Mesenchymal stem cell (in vitro differentiated cells and primary cell): ENCODE results near the gene HTRA3.

Experiments
- DNase-seq: peaks from one replicate; pipeline ENCODE4 v3.0.0-alpha.2; 2013
- H2AFZ ChIP-seq: one replicate; pipeline ENCODE4 v1.6.1; 2013; ENCODE audit warnings: low read depth, mild to moderate bottlenecking, control low read depth, inconsistent platforms, low read length, moderate library complexity
- H2AK5ac ChIP-seq: 2 replicates; pipeline ENCODE4 v1.6.1; 2013; ENCODE audit warnings: low read length, moderate library complexity, mild to moderate bottlenecking, inconsistent platforms; ENCODE audit not compliant: severe bottlenecking
- H2BK120ac ChIP-seq: one replicate; pipeline ENCODE4 v1.6.1; 2013; ENCODE audit warnings: low read depth, mild to moderate bottlenecking, inconsistent platforms, low read length, moderate library complexity
- H2BK12ac ChIP-seq, 2 experiments: one replicate each; pipeline ENCODE4 v1.6.1; 2013; ENCODE audit warnings: inconsistent platforms in 2 of 2, low read length in 2 of 2, mild to moderate bottlenecking in 2 of 2, moderate library complexity in 2 of 2, control low read depth in 1 of 2
- H2BK15ac ChIP-seq: one replicate; pipeline ENCODE4 v1.6.1; 2013; ENCODE audit warnings: mild to moderate bottlenecking, low read depth, inconsistent platforms; ENCODE audit not compliant: poor library complexity, severe bottlenecking
- H2BK5ac ChIP-seq: 2 replicates; pipeline ENCODE4 v1.6.1; 2013; ENCODE audit warnings: low read depth, mild to moderate bottlenecking, low read length, control low read depth, inconsistent platforms; ENCODE audit not compliant: poor library complexity, severe bottlenecking
- H3K14ac ChIP-seq, 2 experiments: one replicate each; pipeline ENCODE4 v1.6.1; 2013; ENCODE audit warnings: inconsistent platforms in 2 of 2, low read length in 2 of 2, control low read depth in 1 of 2, mild to moderate bottlenecking in 1 of 2, moderate library complexity in 1 of 2
- H3K18ac ChIP-seq, 2 experiments: one replicate each; pipeline ENCODE4 v1.6.1; 2013; ENCODE audit warnings: inconsistent platforms in 2 of 2, low read length in 2 of 2, control low read depth in 1 of 2, low read depth in 1 of 2, mild to moderate bottlenecking in 1 of 2
- H3K23ac ChIP-seq, 2 experiments: one replicate each; pipeline ENCODE4 v1.6.1; 2013; ENCODE audit warnings: inconsistent platforms in 2 of 2, low read length in 2 of 2, mild to moderate bottlenecking in 2 of 2, moderate library complexity in 2 of 2, control low read depth in 1 of 2
- H3K27ac ChIP-seq: 2 replicates; pipeline ENCODE4 v1.5.1; 2013; ENCODE audit warnings: mild to moderate bottlenecking, moderate library complexity, low read length, control low read depth, inconsistent platforms; ENCODE audit not compliant: poor library complexity, severe bottlenecking
- H3K27me3 ChIP-seq, 2 experiments: 2 replicates each; pipeline versions ENCODE4 v1.6.1 to v1.7.0; 2013; ENCODE audit warnings: low read length in 2 of 2, mild to moderate bottlenecking in 2 of 2, moderate library complexity in 2 of 2, control low read depth in 1 of 2, inconsistent platforms in 1 of 2; ENCODE audit not compliant: control insufficient read depth in 1 of 2, insufficient read depth in 1 of 2
- H3K36me3 ChIP-seq, 2 experiments: 2 replicates each; pipeline versions ENCODE4 v1.6.1 to v1.7.0; 2013; ENCODE audit warnings: low read length in 2 of 2, control low read depth in 1 of 2, inconsistent platforms in 1 of 2, low read depth in 1 of 2, mild to moderate bottlenecking in 1 of 2; ENCODE audit not compliant: insufficient read depth in 2 of 2, control insufficient read depth in 1 of 2
- H3K4ac ChIP-seq, 2 experiments: one replicate each; pipeline ENCODE4 v1.6.1; 2013; ENCODE audit warnings: inconsistent platforms in 2 of 2, low read length in 2 of 2, mild to moderate bottlenecking in 2 of 2, moderate library complexity in 2 of 2, control low read depth in 1 of 2, low read depth in 1 of 2
- H3K4me1 ChIP-seq: 2 replicates; pipeline ENCODE4 v1.6.1; 2013; ENCODE audit warnings: low read depth, low read length, control low read depth; ENCODE audit not compliant: control insufficient read depth, insufficient read depth
- H3K4me2 ChIP-seq: 2 replicates; pipeline ENCODE4 v1.6.1; 2013; ENCODE audit warnings: low read length, mild to moderate bottlenecking, inconsistent platforms; ENCODE audit not compliant: poor library complexity, severe bottlenecking
- H3K4me3 ChIP-seq, 2 experiments: 2 replicates each; pipeline versions ENCODE4 v1.5.1 to v1.7.0; 2013; ENCODE audit warnings: low read length in 2 of 2, mild to moderate bottlenecking in 2 of 2, control low read depth in 1 of 2, low read depth in 1 of 2; ENCODE audit not compliant: insufficient read depth in 1 of 2
- H3K79me1 ChIP-seq: replicated peaks from 2 replicates; pipeline ENCODE4 v1.6.1; 2013; ENCODE audit warnings: mild to moderate bottlenecking, control low read depth, low read length, inconsistent platforms; ENCODE audit not compliant: poor library complexity, severe bottlenecking
- H3K9ac ChIP-seq: 2 replicates; pipeline ENCODE4 v1.7.0; 2013; ENCODE audit warnings: mild to moderate bottlenecking, low read length, moderate library complexity
- H3K9me3 ChIP-seq: 2 replicates; pipeline ENCODE4 v1.7.0; 2013; ENCODE audit warnings: mild to moderate bottlenecking, low read length; ENCODE audit not compliant: control insufficient read depth
- H4K8ac ChIP-seq: one replicate; pipeline ENCODE4 v1.6.1; 2013; ENCODE audit warnings: inconsistent platforms, mild to moderate bottlenecking, low read length, moderate library complexity
- H4K91ac ChIP-seq: one replicate; pipeline ENCODE4 v1.6.1; 2013; ENCODE audit warnings: mild to moderate bottlenecking, low read length, inconsistent platforms
- WGBS: methylation state at CpG from one replicate; pipeline ENCODE4 v1.1.7; 2013; ENCODE audit warnings: mixed read lengths; 5-methylcytosine and 5-hydroxymethylcytosine counted together

Gene HTRA3

DNA sequence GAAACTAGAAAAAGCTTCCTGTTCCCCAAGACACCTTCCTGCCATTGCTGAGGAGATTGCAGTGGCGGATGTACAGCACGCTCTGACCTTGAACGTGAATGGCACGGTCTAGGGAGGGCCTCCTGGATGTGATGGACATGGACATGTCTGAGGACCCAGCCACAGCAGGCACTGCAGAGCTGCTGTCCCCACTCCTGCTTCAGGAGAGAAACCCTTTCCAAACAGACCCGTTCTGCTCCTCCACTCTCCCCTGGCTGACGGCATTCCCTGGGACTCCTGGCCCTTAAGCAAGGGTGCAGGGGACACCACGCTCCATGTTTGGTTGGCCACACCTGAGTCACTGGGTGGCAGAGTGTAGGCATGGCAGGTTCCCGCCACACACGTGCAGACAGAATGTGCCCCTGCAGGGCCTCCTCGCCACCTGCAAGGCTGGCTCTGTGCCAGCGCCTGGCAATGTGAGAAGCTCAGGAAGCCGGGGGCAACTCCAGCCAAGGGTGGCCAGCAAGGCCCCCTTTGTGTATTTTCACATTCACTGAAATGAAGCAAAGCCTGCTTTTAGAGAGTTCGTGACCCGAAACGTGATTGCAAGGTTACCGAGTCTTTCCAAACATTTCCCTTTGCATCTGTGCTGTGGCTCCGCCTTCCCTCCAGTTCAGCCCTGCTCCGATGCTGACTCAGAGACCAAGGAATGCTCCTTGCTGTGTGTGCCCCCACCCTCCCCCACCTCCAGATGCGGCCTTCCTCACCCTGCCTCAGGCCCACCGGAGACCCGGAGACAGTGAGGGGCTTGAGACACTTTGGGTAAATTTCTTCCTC lies 46.1 kb downstream of the HTRA3 start:
- Histone ChIP-seq H2AFZ (peak overlapping the region; percentile 46), H4K8ac (no peak overlapping the region), H3K4ac (peak overlapping the region; percentile 40 to 47), H4K91ac (no peak overlapping the region), H3K36me3 (no peaks in the 10 kb centered on the region), H3K4me1 (peaks cover 26% of the 10 kb centered on the region), H3K27ac (peak overlapping the region; percentile 66), H2AK5ac (no peak overlapping the region), H2BK120ac (no peak overlapping the region), H3K9ac (peak overlapping the region; percentile 35), H2BK15ac (no peak overlapping the region), H3K27me3 (peaks cover 6 to 20% of the 10 kb centered on the region in 2 experiments), H3K18ac (peak overlapping the region in 1 of 2 experiments; percentile 83), H3K23ac (no peak overlapping the region), H3K9me3 (peaks cover 14% of the 10 kb centered on the region), H2BK12ac (peak overlapping the region in 1 of 2 experiments; percentile 79), H3K14ac (peak overlapping the region in 1 of 2 experiments; percentile 23), H2BK5ac (no peak overlapping the region), H3K4me3 (peak overlapping the region in 1 of 2 experiments; percentile 65), H3K4me2 (peak overlapping the region; percentile 12), H3K79me1 (no peaks in the 10 kb centered on the region)
- peak; percentile 89 for DNase-seq
- WGBS: 35% methylated on average over 21 of the region's 21 CpGs

DNA sequence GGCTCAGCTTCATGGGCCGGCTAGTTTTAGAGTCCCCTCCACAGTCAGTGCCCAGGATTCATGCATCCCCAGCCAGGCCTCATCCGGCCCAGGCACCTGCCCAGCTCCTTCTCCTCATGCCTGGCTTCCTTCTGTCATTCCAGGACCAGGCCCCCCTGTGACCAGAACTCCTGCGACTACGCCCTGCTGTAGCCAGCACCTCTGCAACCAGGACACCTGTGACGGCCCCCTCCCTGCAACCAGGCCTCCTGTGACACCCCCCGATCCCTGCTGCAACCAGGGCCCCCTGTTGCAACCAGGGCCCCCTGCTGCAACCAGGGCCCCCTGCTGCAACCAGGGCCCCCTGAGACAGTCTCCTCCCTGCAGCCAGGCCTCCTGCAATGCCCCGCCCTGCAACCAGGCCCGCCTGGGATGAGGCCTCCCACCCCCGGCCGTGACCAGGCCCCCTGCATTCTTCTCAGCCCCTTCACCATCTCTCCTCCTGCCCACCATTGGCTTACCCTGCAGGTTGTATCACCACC lies 46.8 kb downstream of the HTRA3 start:
- H3K36me3 ChIP-seq: no peaks in the 10 kb centered on the region
- H3K4me3 ChIP-seq: no peak overlapping the region
- H2BK12ac ChIP-seq: peak overlapping the region in 1 of 2 experiments; percentile 79
- peak overlapping the region; percentile 40 to 47 for H3K4ac ChIP-seq
- H2BK5ac ChIP-seq: no peak overlapping the region
- peak overlapping the region; percentile 46 for H2AFZ ChIP-seq
- peak overlapping the region; percentile 35 for H3K9ac ChIP-seq
- H3K9me3 ChIP-seq: peaks cover 14% of the 10 kb centered on the region
- no peak overlapping the region for H2BK120ac ChIP-seq
- H3K4me1 ChIP-seq: peaks cover 26% of the 10 kb centered on the region
- DNase-seq: no peak
- H3K4me2 ChIP-seq: no peak overlapping the region
- no peak overlapping the region for H2BK15ac ChIP-seq
- peaks cover 1 to 13% of the 10 kb centered on the region in 2 experiments for H3K27me3 ChIP-seq
- H3K14ac ChIP-seq: no peak overlapping the region
- H3K18ac ChIP-seq: peak overlapping the region in 1 of 2 experiments; percentile 83
- no peak overlapping the region for H2AK5ac ChIP-seq
- no peak overlapping the region for H4K8ac ChIP-seq
- no peak overlapping the region for H4K91ac ChIP-seq
- H3K27ac ChIP-seq: peak overlapping the region; percentile 66
- WGBS: 66% methylated on average over 9 of the region's 10 CpGs
- H3K79me1 ChIP-seq: no peaks in the 10 kb centered on the region
- no peak overlapping the region for H3K23ac ChIP-seq

DNA sequence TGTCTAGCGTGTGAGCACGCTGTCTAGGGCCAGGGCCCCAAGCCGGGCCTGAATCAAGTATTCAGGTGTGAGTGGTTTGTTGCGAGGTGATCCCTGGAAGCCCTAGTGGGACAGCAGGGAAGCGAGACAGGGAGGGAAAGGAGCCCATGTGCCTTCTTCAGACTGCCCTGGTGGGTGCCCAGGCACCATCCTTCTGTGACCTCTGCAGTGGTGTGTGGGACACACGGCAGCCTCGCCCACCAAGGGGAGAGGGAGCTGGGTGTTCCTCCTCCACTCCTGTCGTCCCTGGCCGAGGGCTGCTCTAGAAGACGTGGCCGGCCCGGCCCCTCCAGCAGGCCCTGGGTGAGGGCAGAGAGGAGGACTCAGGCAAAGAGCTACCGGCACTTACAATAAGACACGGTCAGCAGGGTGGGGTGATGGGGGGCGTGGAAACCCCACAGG lies 47.4 kb downstream of the HTRA3 start:
- H3K4ac ChIP-seq: no peak overlapping the region
- peaks cover 0 to 7% of the 10 kb centered on the region in 2 experiments for H3K27me3 ChIP-seq
- H3K27ac ChIP-seq: no peak overlapping the region
- H4K8ac ChIP-seq: no peak overlapping the region
- H3K18ac ChIP-seq: no peak overlapping the region
- H2BK5ac ChIP-seq: no peak overlapping the region
- no peak overlapping the region for H2BK120ac ChIP-seq
- no peak overlapping the region for H3K23ac ChIP-seq
- H4K91ac ChIP-seq: peak overlapping the region; percentile 37
- no peak overlapping the region for H2AFZ ChIP-seq
- no peak overlapping the region for H3K4me2 ChIP-seq
- H3K4me3 ChIP-seq: no peak overlapping the region
- H3K9me3 ChIP-seq: peaks cover 14% of the 10 kb centered on the region
- H3K4me1 ChIP-seq: peaks cover 24% of the 10 kb centered on the region
- H3K36me3 ChIP-seq: no peaks in the 10 kb centered on the region
- H3K14ac ChIP-seq: no peak overlapping the region
- H3K9ac ChIP-seq: no peak overlapping the region
- H2BK12ac ChIP-seq: peak overlapping the region in 1 of 2 experiments; percentile 25
- H2BK15ac ChIP-seq: no peak overlapping the region
- peak overlapping the region; percentile 33 for H2AK5ac ChIP-seq
- no peaks in the 10 kb centered on the region for H3K79me1 ChIP-seq
- WGBS: 93% methylated on average over 15 of the region's 15 CpGs
- no peak for DNase-seq

DNA sequence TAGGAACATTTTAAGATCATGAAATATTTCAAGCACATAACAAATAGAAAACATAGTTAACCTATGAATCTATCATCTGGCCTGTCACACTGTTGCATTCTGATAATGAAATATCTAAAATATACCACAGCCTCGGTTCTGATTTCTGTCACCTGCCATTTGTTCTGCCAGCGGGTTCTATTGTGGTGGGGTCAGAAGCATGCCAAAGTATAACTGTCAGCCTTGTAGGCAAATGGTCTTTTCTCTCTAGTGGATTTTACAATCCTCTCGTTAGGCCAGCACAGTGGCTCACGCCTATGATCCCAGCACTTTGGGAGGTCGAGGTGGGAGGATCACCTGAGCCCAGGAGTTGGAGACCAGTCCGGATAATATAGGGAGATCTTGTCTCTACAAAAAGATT lies 47.9 kb downstream of the HTRA3 start:
- Histone ChIP-seq H3K27ac (no peak overlapping the region), H2BK5ac (no peak overlapping the region), H3K4me2 (no peak overlapping the region), H3K23ac (no peak overlapping the region), H2AFZ (no peak overlapping the region), H2BK15ac (no peak overlapping the region), H4K91ac (no peak overlapping the region), H3K36me3 (no peaks in the 10 kb centered on the region), H3K27me3 (peaks cover 0 to 1% of the 10 kb centered on the region in 2 experiments), H4K8ac (no peak overlapping the region), H3K4ac (no peak overlapping the region), H2BK12ac (no peak overlapping the region), H2BK120ac (no peak overlapping the region), H3K4me3 (no peak overlapping the region), H3K9ac (no peak overlapping the region), H3K14ac (no peak overlapping the region), H2AK5ac (no peak overlapping the region), H3K9me3 (peaks cover 9% of the 10 kb centered on the region), H3K4me1 (peaks cover 24% of the 10 kb centered on the region), H3K18ac (no peak overlapping the region), H3K79me1 (no peaks in the 10 kb centered on the region)
- no peak for DNase-seq
- 94% methylated on average over 6 of the region's 6 CpGs for WGBS
